ENCODE results near the gene FAM240A. TPM values are rescaled to one million over a fixed set of nuclear protein-coding genes. Genes with fewer than 3 reads are reported as not detected.
"Not testable (repeated sequence)": the region's sequence is repeated elsewhere in the genome, so short reads cannot be mapped to it uniquely, and the experiment has no call there.

FAM240A gene
- total RNA-seq, 1 experiment from 2014 or later = not detected

DNA sequence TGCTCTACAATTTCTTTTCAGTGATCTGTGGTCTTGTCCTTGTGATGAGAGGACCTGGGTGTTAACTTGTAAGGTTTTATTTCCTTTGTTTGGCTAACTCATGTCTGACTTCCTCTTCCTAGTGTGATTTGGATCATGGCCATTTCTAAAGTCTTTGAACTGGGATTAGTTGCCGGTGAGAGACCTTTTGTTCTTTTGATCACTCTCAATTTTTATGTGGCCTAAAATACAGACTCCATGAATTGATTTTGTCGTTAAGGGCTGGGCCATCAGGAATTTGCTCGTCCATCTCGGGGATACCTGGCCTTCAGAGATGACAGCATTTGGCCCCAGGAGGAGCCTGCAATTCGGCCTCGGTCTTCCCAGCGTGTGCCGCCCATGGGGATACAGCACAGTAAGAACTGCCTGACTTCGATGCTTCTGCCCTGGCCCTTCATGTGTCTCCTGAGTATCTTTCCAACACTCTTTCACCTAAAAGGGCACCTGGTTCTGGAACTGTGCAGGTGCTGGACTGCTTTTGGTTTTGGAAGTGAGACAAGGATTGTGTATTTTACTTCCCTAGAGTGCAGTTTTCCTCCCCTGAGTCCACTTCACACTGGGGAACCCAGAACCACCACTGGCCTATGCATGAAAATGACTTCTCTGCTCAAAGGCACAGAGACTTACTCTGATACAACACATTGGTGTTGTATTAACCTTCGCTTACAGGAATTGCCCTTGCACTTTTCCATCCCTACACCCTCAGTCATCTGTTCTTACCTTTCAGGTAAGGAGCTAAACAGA lies 33.2 kb upstream of the FAM240A start:
- no peaks in the 10 kb centered on the region for H3K36me3 ChIP-seq
- no peak for DNase-seq (ENCODE audit: low read depth in 1 of 2, low spot score in 2 of 2)
- no peaks in the 10 kb centered on the region for H3K9me3 ChIP-seq (replicated peaks)
- no peaks in the 10 kb centered on the region for H3K27me3 ChIP-seq (replicated peaks)
- H3K4me3 ChIP-seq = no peak overlapping the region
- H3K4me1 ChIP-seq (replicated peaks) = no peaks in the 10 kb centered on the region
- no peak overlapping the region for H3K27ac ChIP-seq

DNA sequence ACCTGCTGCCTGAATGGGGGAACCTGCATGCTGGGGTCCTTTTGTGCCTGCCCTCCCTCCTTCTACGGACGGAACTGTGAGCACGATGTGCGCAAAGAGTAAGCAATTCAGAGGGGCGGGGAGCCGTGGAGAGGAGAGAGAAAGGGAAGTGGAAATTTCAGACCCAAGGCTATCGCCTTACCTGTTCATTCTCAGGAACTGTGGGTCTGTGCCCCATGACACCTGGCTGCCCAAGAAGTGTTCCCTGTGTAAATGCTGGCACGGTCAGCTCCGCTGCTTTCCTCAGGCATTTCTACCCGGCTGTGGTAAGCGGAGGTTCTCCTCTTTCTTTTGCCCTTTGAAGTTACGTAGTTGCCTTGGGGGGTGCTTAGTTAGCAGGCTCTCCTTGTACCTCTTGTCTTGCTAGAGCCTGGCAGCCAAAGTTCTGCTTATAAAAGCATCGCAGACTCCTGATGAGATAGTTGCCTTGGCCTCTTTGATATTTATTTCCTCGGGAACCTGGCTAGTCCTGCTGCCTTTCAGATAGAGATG lies 32.5 kb upstream of the FAM240A start:
- H3K4me3 ChIP-seq = no peak overlapping the region
- no peak for DNase-seq (ENCODE audit: low read depth in 1 of 2, low spot score in 2 of 2)
- no peaks in the 10 kb centered on the region for H3K9me3 ChIP-seq (replicated peaks)
- no peaks in the 10 kb centered on the region for H3K27me3 ChIP-seq (replicated peaks)
- no peaks in the 10 kb centered on the region for H3K36me3 ChIP-seq
- no peak overlapping the region for H3K27ac ChIP-seq
- H3K4me1 ChIP-seq (replicated peaks) = no peaks in the 10 kb centered on the region

DNA sequence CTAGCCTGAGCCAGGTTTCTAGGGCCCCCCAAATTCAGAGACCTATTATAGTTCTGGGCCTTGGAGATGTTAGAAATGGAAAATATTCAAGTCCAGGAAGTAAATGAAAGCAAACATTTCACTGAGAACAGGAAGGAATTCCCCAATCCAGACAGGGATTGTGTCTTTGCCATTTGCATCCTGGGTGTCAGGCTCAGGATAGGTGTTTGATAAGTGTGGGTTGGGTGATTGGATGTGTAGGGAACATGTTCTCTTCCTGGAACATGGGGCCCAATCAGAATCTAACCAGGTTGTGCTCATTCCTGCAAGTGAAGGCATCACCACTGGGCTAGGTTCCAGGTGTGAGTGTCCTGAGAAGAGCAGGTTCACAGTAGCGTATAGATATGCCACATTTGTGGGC lies 31.6 kb upstream of the FAM240A start:
- Histone ChIP-seq H3K27me3 (replicated peaks) (no peaks in the 10 kb centered on the region), H3K4me3 (no peak overlapping the region), H3K9me3 (replicated peaks) (no peaks in the 10 kb centered on the region)

DNA sequence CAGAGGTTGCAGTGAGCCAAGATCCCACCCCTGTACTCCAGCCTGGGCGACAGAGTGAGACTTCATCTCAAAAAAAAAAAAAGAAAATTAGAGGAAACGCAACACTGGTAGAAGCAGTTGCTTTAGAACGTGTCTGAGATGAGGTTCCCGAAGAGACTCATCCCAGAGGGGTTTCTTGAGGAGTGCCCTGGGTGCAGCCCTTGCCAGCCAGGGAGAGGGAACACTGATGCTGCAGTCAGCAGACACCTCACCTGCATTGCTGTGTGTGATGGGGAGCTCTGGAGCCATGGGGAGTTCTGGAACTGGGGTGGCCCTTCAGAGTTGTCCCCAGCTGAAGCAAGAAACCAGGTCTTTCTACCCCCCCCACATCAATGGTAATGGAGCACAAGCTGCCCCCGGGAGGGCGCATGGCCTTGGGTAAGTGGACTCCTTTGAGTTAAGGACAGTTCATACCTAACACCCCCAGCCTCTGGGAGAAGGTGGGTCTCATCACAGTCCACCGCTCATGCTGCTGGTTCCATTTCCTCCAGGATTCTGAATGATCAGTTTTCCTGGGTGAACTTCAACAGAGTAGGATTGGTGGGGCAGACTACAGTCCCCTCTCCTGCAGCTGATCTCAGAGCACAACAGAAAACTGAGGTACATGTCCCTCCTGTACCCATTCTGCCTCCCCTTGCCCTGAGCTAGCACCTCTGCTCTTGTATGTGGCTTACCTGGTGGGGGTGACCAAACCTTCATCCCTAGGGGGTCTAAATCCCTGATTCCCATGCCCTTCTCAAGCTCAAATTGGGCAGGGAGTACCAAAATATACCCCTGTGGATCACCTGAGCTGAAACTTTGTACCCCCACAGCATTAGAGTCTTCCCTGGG lies 27.5 kb upstream of the FAM240A start:
- H3K27ac ChIP-seq = no peak overlapping the region
- H3K4me3 ChIP-seq = no peak overlapping the region
- peaks cover 6% of the 10 kb centered on the region for H3K4me1 ChIP-seq (replicated peaks)
- DNase-seq (ENCODE audit: low read depth in 1 of 2, low spot score in 2 of 2) = no peak
- H3K9me3 ChIP-seq (replicated peaks) = no peaks in the 10 kb centered on the region
- H3K36me3 ChIP-seq = no peaks in the 10 kb centered on the region
- no peaks in the 10 kb centered on the region for H3K27me3 ChIP-seq (replicated peaks)

More for the DNA sequence above, 31.6 kb upstream of the FAM240A start:
- Histone ChIP-seq H3K36me3 (no peaks in the 10 kb centered on the region), H3K4me1 (replicated peaks) (no peaks in the 10 kb centered on the region), H3K27ac (no peak overlapping the region)
- DNase-seq (ENCODE audit: low read depth in 1 of 2, low spot score in 2 of 2) = no peak

DNA sequence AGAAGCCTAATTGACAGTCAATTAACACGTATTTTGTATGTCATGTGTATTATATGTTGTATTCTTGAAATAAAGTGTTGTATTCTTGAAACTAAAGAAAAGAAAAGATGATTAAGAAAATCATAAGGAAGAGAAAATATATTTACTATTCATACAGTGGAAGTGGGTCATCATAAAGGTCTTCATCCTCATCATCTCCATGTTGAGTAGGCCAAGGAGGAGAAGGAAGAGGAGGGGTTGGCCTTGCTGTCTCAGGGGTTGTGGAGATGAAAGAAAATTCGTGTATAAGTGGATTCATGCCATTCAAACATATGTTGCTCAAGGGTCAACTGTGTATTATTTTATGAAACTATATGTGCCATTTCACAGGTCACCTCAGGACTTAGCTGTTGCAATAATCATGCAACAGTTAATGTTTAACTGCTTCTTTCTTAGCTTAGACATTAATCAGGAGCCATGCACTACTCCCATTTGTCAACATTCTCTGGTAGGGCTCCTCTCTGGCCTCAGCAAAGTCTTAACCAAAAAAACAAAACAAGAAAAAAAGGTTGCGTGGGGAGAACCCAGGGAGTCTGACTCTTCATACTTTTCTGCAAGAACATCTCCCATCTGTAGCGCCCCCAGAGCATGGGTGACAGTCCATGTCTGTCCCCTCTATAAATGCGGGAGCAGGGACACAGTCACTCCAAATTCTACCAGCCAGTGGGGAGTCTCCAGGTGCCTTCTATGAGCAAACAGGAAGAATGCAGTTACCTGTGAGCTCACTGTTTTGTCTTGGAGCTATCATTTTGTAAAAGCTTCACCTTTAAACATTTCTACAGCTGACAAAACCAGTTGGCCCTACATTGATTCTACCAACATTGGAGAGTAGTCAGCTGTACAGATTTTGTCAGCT lies 26.3 kb upstream of the FAM240A start:
- H3K9me3 ChIP-seq (replicated peaks) = no peaks in the 10 kb centered on the region
- H3K27ac ChIP-seq = no peak overlapping the region
- H3K4me1 ChIP-seq (replicated peaks) = peaks cover 6% of the 10 kb centered on the region
- no peak overlapping the region for H3K4me3 ChIP-seq
- no peaks in the 10 kb centered on the region for H3K27me3 ChIP-seq (replicated peaks)
- H3K36me3 ChIP-seq = no peaks in the 10 kb centered on the region
- DNase-seq (ENCODE audit: low read depth in 1 of 2, low spot score in 2 of 2) = no peak

DNA sequence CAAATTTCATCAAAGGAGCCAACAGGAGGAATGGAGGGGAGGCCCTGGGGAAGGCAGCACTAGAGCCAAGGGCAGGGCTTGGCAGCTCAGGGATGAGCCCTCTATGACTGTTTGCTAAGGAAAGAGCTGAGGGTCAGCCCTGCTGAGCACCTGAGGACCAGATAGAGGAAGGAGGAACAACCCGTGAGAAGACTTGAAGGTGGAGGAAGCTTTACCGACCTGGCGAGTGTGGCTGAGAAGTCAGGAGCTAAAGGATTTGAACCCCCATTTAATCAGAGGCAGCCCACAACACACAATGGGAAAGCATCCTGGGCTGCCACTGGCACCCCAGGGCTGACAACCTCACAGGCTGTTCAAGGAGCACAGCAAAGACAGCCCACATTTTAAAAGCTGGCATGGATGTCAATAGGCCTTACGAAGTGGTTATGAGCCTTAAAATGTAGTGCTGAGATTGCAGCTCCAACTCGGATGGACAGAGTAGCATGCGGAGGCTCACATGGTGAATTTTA lies 25.5 kb upstream of the FAM240A start:
- Histone ChIP-seq H3K4me3 (no peak overlapping the region), H3K9me3 (replicated peaks) (no peaks in the 10 kb centered on the region), H3K27me3 (replicated peaks) (no peaks in the 10 kb centered on the region), H3K4me1 (replicated peaks) (peaks cover 6% of the 10 kb centered on the region), H3K36me3 (no peaks in the 10 kb centered on the region), H3K27ac (no peak overlapping the region)
- no peak for DNase-seq (ENCODE audit: low read depth in 1 of 2, low spot score in 2 of 2)

DNA sequence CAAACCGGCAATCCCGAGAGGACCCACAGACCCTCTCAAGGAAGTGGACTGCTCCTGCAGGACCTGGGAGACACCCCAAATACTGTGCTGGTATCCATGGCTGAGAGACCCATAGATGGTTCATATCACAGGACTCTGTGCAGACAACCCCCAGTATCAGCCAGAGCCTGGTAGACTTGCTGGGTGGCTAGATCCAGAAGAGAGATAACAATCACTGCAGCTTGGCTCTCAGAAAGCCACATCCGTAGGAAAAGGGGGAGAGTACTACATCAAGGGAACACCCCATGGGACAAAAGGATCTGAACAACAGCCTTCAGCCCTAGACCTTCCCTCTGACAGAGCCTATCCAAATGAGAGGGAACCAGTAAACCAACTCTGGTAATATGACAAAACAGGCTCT lies 25.1 kb upstream of the FAM240A start:
- H3K9me3 ChIP-seq (replicated peaks); H3K27me3 ChIP-seq (replicated peaks); DNase-seq (ENCODE audit: low read depth in 1 of 2, low spot score in 2 of 2); H3K4me1 ChIP-seq (replicated peaks); H3K27ac ChIP-seq; H3K36me3 ChIP-seq; H3K4me3 ChIP-seq: not testable (repeated sequence)

DNA sequence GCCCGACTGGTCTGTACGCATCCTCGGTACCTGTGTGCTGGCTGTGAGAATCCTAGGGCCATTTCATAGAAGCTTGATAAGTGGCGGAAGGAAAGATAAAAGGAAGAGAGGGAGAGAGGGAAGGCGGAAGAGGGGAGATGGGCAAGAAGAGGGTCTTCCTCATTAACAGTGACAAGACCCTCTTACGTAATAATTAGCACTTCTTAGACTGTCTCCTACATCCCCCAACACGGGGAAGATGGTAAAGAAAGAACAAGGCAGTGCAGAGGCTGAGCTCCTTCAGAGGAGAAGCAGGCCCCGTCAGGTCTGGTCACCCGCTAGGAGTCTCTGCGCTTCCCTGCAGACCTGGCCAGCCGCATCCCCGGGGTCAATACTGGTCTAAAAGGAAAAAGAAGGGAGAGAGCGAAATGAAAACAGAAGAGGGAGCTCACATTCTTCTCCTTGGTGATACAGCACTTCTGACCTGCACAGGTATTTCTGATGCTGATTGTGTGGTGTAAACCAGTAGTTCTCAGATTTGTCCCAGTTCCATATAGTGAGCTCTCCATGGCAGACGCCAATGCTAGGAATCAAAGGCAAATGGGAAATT lies 19.0 kb upstream of the FAM240A start:
- Histone ChIP-seq H3K9me3 (replicated peaks) (no peaks in the 10 kb centered on the region), H3K27me3 (replicated peaks) (no peaks in the 10 kb centered on the region), H3K4me1 (replicated peaks) (peaks cover 11% of the 10 kb centered on the region), H3K4me3 (no peak overlapping the region), H3K36me3 (no peaks in the 10 kb centered on the region), H3K27ac (no peak overlapping the region)
- no peak for DNase-seq (ENCODE audit: low read depth in 1 of 2, low spot score in 2 of 2)

DNA sequence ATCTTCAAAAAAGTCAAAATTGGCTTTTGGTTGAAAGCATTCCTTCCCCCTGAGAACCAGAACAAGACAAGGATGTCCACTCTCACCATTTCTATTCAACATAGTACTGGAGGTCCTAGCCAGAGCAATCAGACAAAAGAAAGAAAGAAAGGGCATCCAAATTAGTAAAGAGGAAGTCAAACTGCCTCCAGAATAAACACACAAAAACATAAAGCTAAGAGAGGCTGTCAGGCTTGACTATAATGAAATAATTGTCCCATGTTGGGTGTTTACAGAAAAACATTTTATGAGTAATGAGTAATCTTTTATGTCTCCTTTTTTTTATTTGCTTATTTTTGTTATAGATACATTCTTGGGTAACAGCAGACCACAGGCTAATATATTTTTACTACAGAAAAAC lies 18.3 kb upstream of the FAM240A start:
- DNase-seq (ENCODE audit: low read depth in 1 of 2, low spot score in 2 of 2) = peak in 1 of 2 experiments; percentile 58
- Histone ChIP-seq H3K27ac (no peak overlapping the region), H3K9me3 (replicated peaks) (no peaks in the 10 kb centered on the region), H3K36me3 (no peaks in the 10 kb centered on the region), H3K27me3 (replicated peaks) (no peaks in the 10 kb centered on the region), H3K4me3 (no peak overlapping the region), H3K4me1 (replicated peaks) (peaks cover 11% of the 10 kb centered on the region)

DNA sequence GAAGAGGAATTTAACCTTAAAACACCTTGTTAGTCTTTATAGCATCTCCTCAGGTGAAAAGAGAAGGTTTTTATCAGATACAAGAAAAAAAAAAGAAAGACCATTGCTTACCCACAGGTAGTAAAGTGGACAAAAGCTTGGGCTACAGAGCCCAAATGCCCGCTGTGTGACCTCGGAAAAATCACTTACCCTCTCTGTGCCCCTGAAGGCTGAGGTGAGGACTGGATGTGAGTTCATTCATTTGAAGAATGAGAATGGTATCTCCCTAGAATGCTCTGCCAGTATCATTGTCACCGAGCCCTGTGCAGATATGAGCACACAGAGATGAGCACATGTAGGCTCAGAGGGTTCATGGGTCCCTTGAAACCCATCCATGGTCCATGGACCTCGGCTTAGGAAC lies 17.6 kb upstream of the FAM240A start:
- Histone ChIP-seq H3K4me1 (replicated peaks) (peaks cover 11% of the 10 kb centered on the region), H3K9me3 (replicated peaks) (no peaks in the 10 kb centered on the region), H3K27me3 (replicated peaks) (no peaks in the 10 kb centered on the region), H3K27ac (no peak overlapping the region), H3K4me3 (no peak overlapping the region), H3K36me3 (no peaks in the 10 kb centered on the region)
- DNase-seq (ENCODE audit: low read depth in 1 of 2, low spot score in 2 of 2) = no peak

DNA sequence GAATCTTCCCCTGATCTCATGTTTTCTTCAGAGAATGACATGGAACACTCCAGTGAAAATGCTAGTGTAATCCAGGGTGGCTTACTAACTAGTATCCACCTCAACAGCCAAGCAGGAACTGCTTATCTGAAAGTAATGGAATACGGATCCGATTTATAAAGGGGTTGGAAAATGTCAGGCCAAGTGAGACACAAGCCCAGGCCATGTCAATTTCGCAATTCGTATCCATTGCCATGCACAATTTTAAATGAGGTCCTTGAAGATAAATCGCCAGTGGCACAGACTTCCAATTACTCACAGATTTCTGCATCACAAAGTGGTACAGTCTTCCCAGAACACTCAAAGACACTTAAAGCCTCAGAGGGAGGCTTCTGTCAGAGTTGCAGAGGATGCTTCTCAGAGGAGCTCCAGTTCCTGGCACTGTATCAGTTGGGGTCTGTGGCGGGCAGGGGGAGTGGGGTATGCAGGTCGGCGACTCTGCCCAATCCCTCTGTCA lies 16.5 kb upstream of the FAM240A start:
- Histone ChIP-seq H3K27me3 (replicated peaks) (no peaks in the 10 kb centered on the region), H3K36me3 (no peaks in the 10 kb centered on the region), H3K27ac (no peak overlapping the region), H3K4me1 (replicated peaks) (peaks cover 11% of the 10 kb centered on the region), H3K4me3 (no peak overlapping the region), H3K9me3 (replicated peaks) (no peaks in the 10 kb centered on the region)
- DNase-seq (ENCODE audit: low read depth in 1 of 2, low spot score in 2 of 2) = no peak

DNA sequence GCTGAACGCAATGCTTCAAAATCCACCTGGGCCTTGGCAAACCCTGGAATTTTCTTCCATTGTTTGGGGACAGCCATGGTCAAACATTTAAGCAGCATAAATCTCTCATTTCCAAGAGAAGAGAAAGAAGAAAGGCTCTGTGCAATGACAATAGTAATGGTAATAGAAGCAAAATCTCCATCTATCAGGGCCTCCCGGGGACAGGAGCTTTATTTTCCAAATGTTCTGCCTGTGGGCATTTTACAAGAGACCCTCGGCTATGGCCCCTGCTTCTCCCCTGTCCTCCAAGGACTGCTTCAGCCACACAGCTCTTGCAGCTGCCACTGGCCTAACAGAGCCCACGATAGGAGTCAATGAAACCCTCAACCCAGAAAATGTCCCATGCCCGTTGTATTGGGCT lies 12.7 kb upstream of the FAM240A start:
- no peaks in the 10 kb centered on the region for H3K27me3 ChIP-seq (replicated peaks)
- no peaks in the 10 kb centered on the region for H3K36me3 ChIP-seq
- H3K4me3 ChIP-seq = no peak overlapping the region
- no peaks in the 10 kb centered on the region for H3K9me3 ChIP-seq (replicated peaks)
- DNase-seq (ENCODE audit: low read depth in 1 of 2, low spot score in 2 of 2) = no peak
- no peak overlapping the region for H3K27ac ChIP-seq
- H3K4me1 ChIP-seq (replicated peaks) = no peaks in the 10 kb centered on the region

Measured in SJSA1 (cell line).